Keratinocyte (primary cell): ENCODE measurements around the gene CACNA1S. TPM values are rescaled to one million over a fixed set of nuclear protein-coding genes. Genes with fewer than 3 reads are reported as not detected.

Experiments
- DNase-seq: peaks from one replicate; pipeline ENCODE4 v3.0.0-alpha.2; 2011; ENCODE audit warnings: low read depth, missing footprints, low spot score
- FAIRE-seq: peaks from 2 replicates; lab custom pipeline; 2011; peaks lifted over from hg19 to GRCh38; lab: Jason Lieb, UNC
- H2AFZ ChIP-seq: 2 replicates; pipeline ENCODE4 v1.6.0; 2012; ENCODE audit warnings: low read length, control low read depth, inconsistent platforms; ENCODE audit not compliant: control insufficient read depth
- H3K27ac ChIP-seq: 2 replicates; pipeline ENCODE4 v1.5.1; 2011; ENCODE audit warnings: low read length; ENCODE audit not compliant: control insufficient read depth, insufficient read depth
- H3K27me3 ChIP-seq: 3 replicates; pipeline ENCODE4 v1.6.0; 2011; ENCODE audit warnings: low read length; ENCODE audit not compliant: control insufficient read depth, insufficient read depth; ENCODE audit errors: extremely low read depth
- H3K36me3 ChIP-seq, 2 experiments: 2 replicates in 1 of 2; 3 replicates in 1 of 2; pipeline ENCODE4 v1.5.1; 2011; ENCODE audit warnings: low read length in 2 of 2, mild to moderate bottlenecking in 1 of 2; ENCODE audit not compliant: control insufficient read depth in 2 of 2, insufficient read depth in 2 of 2; ENCODE audit errors: extremely low read depth in 1 of 2
- H3K4me1 ChIP-seq: 3 replicates; pipeline ENCODE4 v1.5.1; 2011; ENCODE audit warnings: low read length; ENCODE audit not compliant: control insufficient read depth, insufficient read depth; ENCODE audit errors: extremely low read depth
- H3K4me2 ChIP-seq: 3 replicates; pipeline ENCODE4 v1.6.0; 2011; ENCODE audit warnings: low read depth, low read length; ENCODE audit not compliant: control insufficient read depth, insufficient read depth; ENCODE audit errors: extremely low read depth
- H3K4me3 ChIP-seq, 3 experiments: fragments of 200-600 bp in 1 of 3; sonication (generic) in 1 of 3; 2 replicates in 2 of 3; 3 replicates in 1 of 3; pipeline ENCODE4 v1.5.1; 2011 to 2016; ENCODE audit warnings: low read length in 3 of 3, mild to moderate bottlenecking in 3 of 3, control low read depth in 2 of 3, inconsistent platforms in 1 of 3, low read depth in 1 of 3, mixed read lengths in 1 of 3, mixed run types in 1 of 3, moderate library complexity in 1 of 3; ENCODE audit not compliant: control insufficient read depth in 2 of 3, insufficient read depth in 2 of 3; ENCODE audit errors: extremely low read depth in 1 of 3
- H3K79me2 ChIP-seq: 2 replicates; pipeline ENCODE4 v1.6.0; 2012; ENCODE audit warnings: low read length; ENCODE audit not compliant: control insufficient read depth, insufficient read depth
- H3K9ac ChIP-seq: 3 replicates; pipeline ENCODE4 v1.6.0; 2011; ENCODE audit warnings: low read length; ENCODE audit not compliant: control insufficient read depth, insufficient read depth; ENCODE audit errors: extremely low read depth
- H3K9me1 ChIP-seq: 3 replicates; pipeline ENCODE4 v1.6.0; 2011; ENCODE audit warnings: low read length; ENCODE audit not compliant: control insufficient read depth, insufficient read depth; ENCODE audit errors: extremely low read depth
- H3K9me3 ChIP-seq: 2 replicates; pipeline ENCODE4 v1.5.1; 2012; ENCODE audit warnings: low read depth, low read length; ENCODE audit not compliant: control insufficient read depth
- H4K20me1 ChIP-seq: 3 replicates; pipeline ENCODE4 v1.6.0; 2011; ENCODE audit warnings: low read length; ENCODE audit not compliant: control insufficient read depth, insufficient read depth; ENCODE audit errors: extremely low read depth
- CTCF ChIP-seq, 3 experiments: IDR thresholded peaks in 1 of 3; conservative IDR thresholded peaks in 1 of 3; optimal IDR thresholded peaks in 1 of 3; 2 replicates in 2 of 3; 3 replicates in 1 of 3; pipeline versions ENCODE3 to v1.5.1; 2011; ENCODE audit warnings: low read length in 3 of 3, mild to moderate bottlenecking in 3 of 3, moderate library complexity in 2 of 3, control low read depth in 1 of 3, inconsistent platforms in 1 of 3; ENCODE audit not compliant: insufficient read depth in 2 of 3; ENCODE audit errors: extremely low read depth in 1 of 3
- EZH2 ChIP-seq: IDR thresholded peaks from one replicate; pipeline ENCODE4 v1.6.1; 2012; ENCODE audit warnings: inconsistent platforms, mild to moderate bottlenecking, low read length, moderate library complexity
- dilution Hi-C: fragments of 300-500 bp; cut with MboI; formaldehyde crosslinking; loops from one replicate; pipeline ENCODE4 v1.7.0; 2020; ENCODE audit warnings: low sequenced_read_pairs; ENCODE audit not compliant: extremely low pct_ligation_motif_present
- polyA plus RNA-seq, 5 experiments: library from polyadenylated mRNA; depleted of rRNA in 3 of 5; stranded (reverse) in 3 of 5; stranded (forward) in 1 of 5; unstranded in 1 of 5; fragments of >200 nt; gene quantifications; 1 replicate in 1 of 5; 2 replicates in 3 of 5; 3 replicates in 1 of 5; pipeline versions ENCODE4 v1.2.1 to v1.2.3, GENCODE V29; 2011 to 2012; ENCODE audit warnings: missing spikeins in 2 of 5, low read depth in 1 of 5, low replicate concordance in 1 of 5

Gene CACNA1S
- polyA plus RNA-seq, 1 donor (not counting 4 experiments of a cell fraction or from before 2014, with no cell fraction given): not detected

- no peak overlapping the region for H3K9ac ChIP-seq
- peaks cover 26% of the 10 kb centered on the region for H3K27me3 ChIP-seq
- FAIRE-seq (no peak), DNase-seq (no peak)
- no peak overlapping the region for H2AFZ ChIP-seq
- no peaks in the 10 kb centered on the region for H3K36me3 ChIP-seq
- no peak overlapping the region for H3K27ac ChIP-seq
- H3K9me1 ChIP-seq: no peaks in the 10 kb centered on the region
- H3K9me3 ChIP-seq: no peaks in the 10 kb centered on the region
- H3K4me2 ChIP-seq: no peak overlapping the region
- no peaks in the 10 kb centered on the region for H4K20me1 ChIP-seq
- TF ChIP-seq CTCF (optimal IDR thresholded peaks at IDR 0.05 in 1 of 3, IDR thresholded peaks at IDR 0.05 in 1 of 3, conservative IDR thresholded peaks at IDR 0.05 in 1 of 3; ENCODE audit: extremely low read depth in 1 of 3, insufficient read depth in 2 of 3, low read length in 3 of 3) (no peak), EZH2 (no peak)
- H3K4me3 ChIP-seq: no peak overlapping the region
- dilution Hi-C loops: no loop called here
- H3K4me1 ChIP-seq: no peaks in the 10 kb centered on the region
- no peaks in the 10 kb centered on the region for H3K79me2 ChIP-seq
Measured at GRCh38 chr1:201116091-201116490, 3.9 kb upstream of the CACNA1S start.

GRCh38 chr1:201115390-201115937 is 3.2 kb upstream of the CACNA1S start:
- Histone ChIP-seq H3K9ac (no peak overlapping the region), H3K4me3 (no peak overlapping the region), H3K79me2 (no peaks in the 10 kb centered on the region), H3K27ac (no peak overlapping the region), H3K9me3 (no peaks in the 10 kb centered on the region), H3K36me3 (no peaks in the 10 kb centered on the region), H3K4me2 (no peak overlapping the region), H3K27me3 (peaks cover 23% of the 10 kb centered on the region), H4K20me1 (no peaks in the 10 kb centered on the region), H3K9me1 (no peaks in the 10 kb centered on the region), H2AFZ (no peak overlapping the region), H3K4me1 (no peaks in the 10 kb centered on the region)
- TF ChIP-seq EZH2 (no peak), CTCF (optimal IDR thresholded peaks at IDR 0.05 in 1 of 3, IDR thresholded peaks at IDR 0.05 in 1 of 3, conservative IDR thresholded peaks at IDR 0.05 in 1 of 3; ENCODE audit: extremely low read depth in 1 of 3, insufficient read depth in 2 of 3, low read length in 3 of 3) (no peak)
- DNase-seq (no peak), FAIRE-seq (no peak)
- dilution Hi-C loops: no loop called here
